K562 (cell line): ENCODE data around the gene LGI4. TPM values are rescaled to one million over a fixed set of nuclear protein-coding genes. Genes with fewer than 3 reads are reported as not detected.
A peak's percentile ranks its signal among the peaks of the same experiment; 100 is the strongest.

Experiments
- BACH1 ChIP-seq: fragments of 200-800 bp; sonication (Bioruptor generic); IDR thresholded peaks from 2 replicates; pipeline ENCODE4 v1.6.1; 2016; ENCODE audit warnings: missing genetic modification characterization, missing compliant biosample characterization
- EZH2 ChIP-seq: IDR thresholded peaks from 2 replicates; pipeline ENCODE4 v1.6.1; 2012; ENCODE audit warnings: low read depth, mild to moderate bottlenecking, inconsistent platforms, low read length, borderline replicate concordance
- FOXP1 ChIP-seq: sonication (generic); formaldehyde crosslinking; IDR thresholded peaks from 2 replicates; pipeline ENCODE4 v1.8.0; 2022; ENCODE audit warnings: mild to moderate bottlenecking, missing genetic modification reagents
- HMG20B ChIP-seq: fragments of 250-450 bp; sonication (Bioruptor Pico); IDR thresholded peaks from 2 replicates; pipeline ENCODE4 v1.5.0; 2021; ENCODE audit warnings: mild to moderate bottlenecking
- HNRNPLL ChIP-seq: fragments of 200-400 bp; formaldehyde crosslinking; IDR thresholded peaks from 2 replicates; pipeline ENCODE4 v1.6.1; 2017; ENCODE audit warnings: low read length, low read depth, mild to moderate bottlenecking; ENCODE audit not compliant: poor library complexity, severe bottlenecking
- ILK ChIP-seq: fragments of 450-650 bp; IDR thresholded peaks from 2 replicates; pipeline ENCODE4 v1.6.1; 2016; ENCODE audit warnings: missing genetic modification characterization, low read depth, mild to moderate bottlenecking, missing compliant biosample characterization, moderate library complexity, borderline replicate concordance
- KDM1A ChIP-seq, 2 experiments: fragments of 450-650 bp; IDR thresholded peaks; 2 replicates each; pipeline ENCODE4 v1.6.1; 2016; ENCODE audit warnings: mild to moderate bottlenecking in 2 of 2
- PML ChIP-seq: IDR thresholded peaks from 2 replicates; pipeline ENCODE4 v1.6.1; 2012; ENCODE audit warnings: low read length, inconsistent platforms
- POLR2A ChIP-seq: fragments of 450-650 bp; conservative IDR thresholded peaks from 2 replicates; pipeline ENCODE4 v1.6.1; 2016
- SPI1 ChIP-seq: IDR thresholded peaks from 2 replicates; pipeline ENCODE4 v1.6.1; 2011; ENCODE audit warnings: low read depth, low read length, control low read depth, borderline replicate concordance
- SREBF1 ChIP-seq: fragments of 150-350 bp; IDR thresholded peaks from 2 replicates; pipeline ENCODE4 v1.6.1; 2014; ENCODE audit warnings: antibody characterized with exemption, low read depth, low read length, borderline replicate concordance
- TEAD4 ChIP-seq, 2 experiments: sonication (generic) in 1 of 2; formaldehyde crosslinking in 1 of 2; IDR thresholded peaks; 2 replicates each; pipeline versions ENCODE4 v1.6.1 to v1.8.0; 2012 to 2022; ENCODE audit warnings: borderline replicate concordance in 1 of 2, inconsistent platforms in 1 of 2, low read length in 1 of 2, mild to moderate bottlenecking in 1 of 2, missing genetic modification reagents in 1 of 2
- ZKSCAN8 ChIP-seq: fragments of 200-800 bp; sonication (Bioruptor generic); IDR thresholded peaks from 2 replicates; pipeline ENCODE4 v1.6.1; 2016; ENCODE audit warnings: missing genetic modification characterization, missing compliant biosample characterization
- ZNF143 ChIP-seq: sonication (generic); formaldehyde crosslinking; IDR thresholded peaks from 2 replicates; pipeline ENCODE4 v1.9.0; 2022; ENCODE audit warnings: mild to moderate bottlenecking, missing genetic modification reagents
- ZNF212 ChIP-seq: fragments of 450-650 bp; formaldehyde crosslinking; IDR thresholded peaks from 2 replicates; pipeline ENCODE4 v1.4.0; 2020; ENCODE audit warnings: mild to moderate bottlenecking
- ZNF551 ChIP-seq: fragments of 250-450 bp; sonication (Bioruptor Pico); IDR thresholded peaks from 2 replicates; pipeline ENCODE4 v1.5.0; 2021; ENCODE audit warnings: mild to moderate bottlenecking, moderate library complexity
- ZNF717 ChIP-seq: fragments of 250-450 bp; sonication (Bioruptor Pico); IDR thresholded peaks from 2 replicates; pipeline ENCODE4 v1.5.0; 2021
- polyA plus RNA-seq, 8 experiments: library from polyadenylated mRNA; depleted of rRNA in 4 of 8; stranded (reverse) in 5 of 8; unstranded in 3 of 8; fragments of >200 nt; fragmentation: Nextera tagmentation in 2 of 8; fragmentation: Illumina TruSeq in 1 of 8; extraction: Ambion mirVana in 2 of 8; extraction: Trizol in 1 of 8; gene quantifications; 2 replicates each; pipeline versions ENCODE4 v1.2.1 to v1.2.3, GENCODE V29; 2011 to 2014; ENCODE audit warnings: inconsistent platforms in 1 of 8, missing spikeins in 1 of 8
- total RNA-seq, 7 experiments: library from RNA; depleted of rRNA in 6 of 7; stranded (reverse); fragments of >200 nt in 6 of 7; fragmentation: Illumina TruSeq in 2 of 7; extraction: Trizol in 2 of 7; gene quantifications; 2 replicates each; pipeline versions ENCODE4 v1.2.1 to v1.2.3, GENCODE V29; 2011 to 2021; ENCODE audit warnings: low replicate concordance in 1 of 7
- TF ChIP-seq, protein P1 (sequence below), 2 experiments: fragments of 450-650 bp in 1 of 2; sonication (generic) in 1 of 2; formaldehyde crosslinking in 1 of 2; IDR thresholded peaks; 2 replicates each; pipeline versions ENCODE4 v1.7.1 to v1.9.0; 2016 to 2022; ENCODE audit warnings: inconsistent platforms in 1 of 2, mild to moderate bottlenecking in 1 of 2, missing genetic modification reagents in 1 of 2
- TF ChIP-seq, protein P2 (sequence below): fragments of 250-450 bp; sonication (Bioruptor Pico); IDR thresholded peaks from 2 replicates; pipeline ENCODE4 v1.8.0; 2021; ENCODE audit warnings: borderline replicate concordance, mild to moderate bottlenecking, moderate library complexity; ENCODE audit not compliant: poor library complexity, severe bottlenecking

Gene LGI4
- total and polyA plus RNA-seq, 9 of the 15 experiments (the other 6 are each of a cell fraction or from before 2014, with no cell fraction given): 0.14 to 0.30 (median 0.24) TPM; not detected in 4

DNA sequence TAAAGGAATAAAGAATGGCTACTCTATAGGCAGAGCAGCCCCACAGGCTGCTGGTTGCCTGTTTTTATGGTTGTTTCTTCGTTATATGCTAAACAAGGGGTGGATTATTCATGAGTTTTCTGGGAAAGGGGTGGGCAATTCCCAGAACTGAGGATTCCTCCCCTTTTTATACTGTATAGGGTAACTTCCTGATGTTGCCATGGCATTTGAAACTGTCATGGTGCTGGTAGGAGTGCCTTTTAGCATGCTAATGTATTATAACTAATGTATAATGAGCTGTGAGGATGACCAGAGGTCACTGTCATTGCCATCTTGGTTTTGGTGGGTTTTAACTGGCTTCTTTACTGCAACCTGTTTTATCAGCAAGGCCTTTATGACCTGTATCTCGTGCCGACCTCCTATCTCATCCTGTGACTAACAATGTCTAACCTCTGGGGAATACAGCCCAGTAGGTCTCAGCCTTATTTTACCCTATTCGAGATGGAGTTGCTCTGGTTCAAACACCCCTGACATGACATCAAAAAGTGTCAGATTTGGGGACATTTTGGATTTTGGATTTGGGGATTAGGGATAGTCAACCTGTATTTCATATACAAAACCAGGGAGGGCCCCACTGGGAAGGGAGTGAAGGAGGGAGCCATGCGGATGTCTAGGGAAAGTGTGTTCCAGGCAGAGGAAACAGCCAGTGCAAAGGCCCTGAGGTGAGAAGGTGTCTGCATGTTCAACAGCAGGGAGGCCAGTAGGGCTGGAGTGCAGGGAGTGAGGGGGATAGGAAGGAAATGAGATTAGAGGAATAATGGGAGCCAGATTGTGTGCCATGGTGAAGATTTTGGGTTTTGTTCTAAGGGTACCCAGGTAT, 30.6 kb upstream of the LGI4 start (continued):
- TF ChIP-seq, protein P1, sequence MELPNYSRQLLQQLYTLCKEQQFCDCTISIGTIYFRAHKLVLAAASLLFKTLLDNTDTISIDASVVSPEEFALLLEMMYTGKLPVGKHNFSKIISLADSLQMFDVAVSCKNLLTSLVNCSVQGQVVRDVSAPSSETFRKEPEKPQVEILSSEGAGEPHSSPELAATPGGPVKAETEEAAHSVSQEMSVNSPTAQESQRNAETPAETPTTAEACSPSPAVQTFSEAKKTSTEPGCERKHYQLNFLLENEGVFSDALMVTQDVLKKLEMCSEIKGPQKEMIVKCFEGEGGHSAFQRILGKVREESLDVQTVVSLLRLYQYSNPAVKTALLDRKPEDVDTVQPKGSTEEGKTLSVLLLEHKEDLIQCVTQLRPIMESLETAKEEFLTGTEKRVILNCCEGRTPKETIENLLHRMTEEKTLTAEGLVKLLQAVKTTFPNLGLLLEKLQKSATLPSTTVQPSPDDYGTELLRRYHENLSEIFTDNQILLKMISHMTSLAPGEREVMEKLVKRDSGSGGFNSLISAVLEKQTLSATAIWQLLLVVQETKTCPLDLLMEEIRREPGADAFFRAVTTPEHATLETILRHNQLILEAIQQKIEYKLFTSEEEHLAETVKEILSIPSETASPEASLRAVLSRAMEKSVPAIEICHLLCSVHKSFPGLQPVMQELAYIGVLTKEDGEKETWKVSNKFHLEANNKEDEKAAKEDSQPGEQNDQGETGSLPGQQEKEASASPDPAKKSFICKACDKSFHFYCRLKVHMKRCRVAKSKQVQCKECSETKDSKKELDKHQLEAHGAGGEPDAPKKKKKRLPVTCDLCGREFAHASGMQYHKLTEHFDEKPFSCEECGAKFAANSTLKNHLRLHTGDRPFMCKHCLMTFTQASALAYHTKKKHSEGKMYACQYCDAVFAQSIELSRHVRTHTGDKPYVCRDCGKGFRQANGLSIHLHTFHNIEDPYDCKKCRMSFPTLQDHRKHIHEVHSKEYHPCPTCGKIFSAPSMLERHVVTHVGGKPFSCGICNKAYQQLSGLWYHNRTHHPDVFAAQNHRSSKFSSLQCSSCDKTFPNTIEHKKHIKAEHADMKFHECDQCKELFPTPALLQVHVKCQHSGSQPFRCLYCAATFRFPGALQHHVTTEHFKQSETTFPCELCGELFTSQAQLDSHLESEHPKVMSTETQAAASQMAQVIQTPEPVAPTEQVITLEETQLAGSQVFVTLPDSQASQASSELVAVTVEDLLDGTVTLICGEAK (IDR thresholded peaks at IDR 0.05): no peak
- TF ChIP-seq, protein P1 (CRISPR knock-in tag; IDR thresholded peaks at IDR 0.05): no peak
- no peak for TF ChIP-seq FOXP1 (CRISPR knock-in tag)
- TF ChIP-seq ZNF717 (CRISPR knock-in tag): no peak
- no peak for TF ChIP-seq PML
- TF ChIP-seq ZNF551: peak; percentile 75; the same call in 1 of the 2 replicates
- TF ChIP-seq ZNF143 (CRISPR knock-in tag): no peak
- no peak for TF ChIP-seq TEAD4 (IDR thresholded peaks at IDR 0.05; ENCODE audit: low read length)
- TF ChIP-seq TEAD4 (CRISPR knock-in tag; IDR thresholded peaks at IDR 0.05; ENCODE audit: borderline replicate concordance): no peak
- TF ChIP-seq EZH2: no peak
- TF ChIP-seq SREBF1: no peak
- TF ChIP-seq KDM1A (IDR thresholded peaks at IDR 0.05): peak; percentile 55 to 60; a peak in 2 of 4 replicates
- TF ChIP-seq, protein P2, sequence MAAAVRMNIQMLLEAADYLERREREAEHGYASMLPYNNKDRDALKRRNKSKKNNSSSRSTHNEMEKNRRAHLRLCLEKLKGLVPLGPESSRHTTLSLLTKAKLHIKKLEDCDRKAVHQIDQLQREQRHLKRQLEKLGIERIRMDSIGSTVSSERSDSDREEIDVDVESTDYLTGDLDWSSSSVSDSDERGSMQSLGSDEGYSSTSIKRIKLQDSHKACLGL (CRISPR knock-in tag): peak; percentile 53
- no peak for TF ChIP-seq SPI1
- TF ChIP-seq HMG20B (CRISPR knock-in tag): no peak
- TF ChIP-seq ZKSCAN8 (CRISPR knock-in tag): peak; percentile 84
- TF ChIP-seq POLR2A: no peak; the same call in 1 of the 2 replicates
- no peak for TF ChIP-seq HNRNPLL
- TF ChIP-seq ZNF212 (CRISPR knock-in tag): no peak
- peak; percentile 82; the same call in 1 of the 2 replicates for TF ChIP-seq ILK
- peak; percentile 86 for TF ChIP-seq BACH1 (tag)
